Heart left ventricle (tissue), 16 donors: ENCODE results near the gene GPX4. TPM values are rescaled to one million over a fixed set of nuclear protein-coding genes. Genes with fewer than 3 reads are reported as not detected.
A peak's percentile ranks its signal among the peaks of the same experiment; 100 is the strongest.

Source experiments
- ATAC-seq, 4 donors: fragments of 200-7000 bp; cut with Tn5 transposase; one replicate each; pipeline ENCODE4 v1.9.1; 2020 to 2022; ENCODE audit warnings: moderate library complexity in 4 of 4, mild to moderate bottlenecking in 3 of 4, moderate number of reproducible peaks in 1 of 4
- DNase-seq, 5 donors: peaks; one replicate each; pipeline ENCODE4 v3.0.0-alpha.2; 2020
- H3K27ac ChIP-seq, 12 donors: fragments of 200-600 bp; sonication (generic) in 4 of 12; one replicate each; pipeline versions ENCODE4 v1.5.0 to v1.8.0; 2016 to 2022; ENCODE audit warnings: mild to moderate bottlenecking in 2 of 12
- H3K27me3 ChIP-seq, 9 donors: fragments of 200-600 bp; sonication (generic) in 2 of 9; one replicate each; pipeline versions ENCODE4 v1.5.1 to v1.8.0; 2016 to 2022; ENCODE audit warnings: mild to moderate bottlenecking in 3 of 9
- H3K36me3 ChIP-seq, 9 donors: fragments of 200-600 bp; sonication (generic) in 2 of 9; one replicate each; pipeline versions ENCODE4 v1.5.0 to v1.8.0; 2018 to 2022; ENCODE audit warnings: mild to moderate bottlenecking in 2 of 9
- H3K4me1 ChIP-seq, 12 donors: fragments of 200-600 bp; sonication (generic) in 4 of 12; one replicate each; pipeline versions ENCODE4 v1.5.0 to v1.8.0; 2016 to 2022; ENCODE audit warnings: mild to moderate bottlenecking in 3 of 12
- H3K4me3 ChIP-seq, 12 donors: fragments of 200-600 bp; sonication (generic) in 4 of 12; one replicate each; pipeline versions ENCODE4 v1.5.0 to v1.8.0; 2017 to 2022; ENCODE audit warnings: mild to moderate bottlenecking in 9 of 12, moderate library complexity in 4 of 12
- H3K9me3 ChIP-seq, 12 donors: fragments of 200-600 bp; sonication (generic) in 4 of 12; one replicate each; pipeline versions ENCODE4 v1.5.0 to v1.8.0; 2016 to 2022; ENCODE audit warnings: mild to moderate bottlenecking in 1 of 12
- POLR2A ChIP-seq, 2 donors: fragments of 450-650 bp; IDR thresholded peaks; one replicate each; pipeline ENCODE4 v1.6.1; 2017; ENCODE audit warnings: antibody characterized with exemption in 2 of 2, mild to moderate bottlenecking in 2 of 2, moderate library complexity in 2 of 2
- WGBS, 4 donors: extraction: QIAGEN DNeasy Blood & Tissue Kit in 2 of 4; methylation state at CpG; one replicate each; pipeline versions ENCODE4 v1.1.5 to v1.1.7; 2013 to 2018; 5-methylcytosine and 5-hydroxymethylcytosine counted together
- intact Hi-C, 10 donors: fragments of 100-400 bp; cut with DNase I; formaldehyde crosslinking; loops; one replicate each; pipeline versions ENCODE4 v1.11.1 to v1.14.2; 2022
- polyA plus RNA-seq, 2 donors: library from polyadenylated mRNA; stranded (reverse); fragments of 200-250 nt; gene quantifications; one replicate each; pipeline ENCODE4 v1.2.3, GENCODE V29; 2013
- total RNA-seq, 9 donors: library from RNA; depleted of rRNA in 2 of 9; stranded (reverse); fragments of >200 nt in 2 of 9; fragmentation: NEBNext Ultra II Directional in 3 of 9; extraction: Animal tissue kit (Norgen Biotek cat#: 25700) in 3 of 9; gene quantifications; one replicate each; pipeline versions ENCODE4 v1.1.0 to v1.2.4, GENCODE V29; 2016 to 2023
- TF ChIP-seq, protein P1 (sequence below), 12 donors: fragments of 200-600 bp; sonication (generic) in 4 of 12; IDR thresholded peaks; one replicate each; pipeline versions ENCODE4 v1.5.0 to v1.8.0; 2018 to 2022; ENCODE audit warnings: antibody characterized with exemption in 12 of 12, mild to moderate bottlenecking in 5 of 12
- donor health status: ischemic (EF 13 %, LVEDD 7.1; RV severe dilation, severe dysfunction).
- donor health status: healthy with polysubstance abuse.
- donor health status: DM: no; HTN: yes; CAD: no.
- donor health status: DM: no; HTN: no; CAD: no.
- donor health status: ischemic (EF 25% LVEDD 6.9; RV normal size, moderate dysfunction).
- donor health status: ischemic (EF 25% LVEDD 5.7; RV mildly dilated, moderate dysfunction).
- donor health status: healthy.
- donor health status: DM: yes; HTN: yes; CAD: no.
- donor health status: ischemic (EF 35%, LVEDD 5.7; RV mildly dilated, moderate dysfunction).
- donor health status: nonischemic (EF 11% LVEDD 7.7; RV severe dilation, severe dysfunction).
- donor health status: DM: yes; HTN: yes; CAD: no.
- donor health status: PGD.
- donor health status: ischemic (EF 29% LVEDD 5.4; RV normal size, mild dysfunction).
- donor health status: nonischemic (EF 23%, LVEDD 6.1; RV moderate dilation, normal function).

GPX4 gene
- total and polyA plus RNA-seq, 11 donors, result 251 to 590 (median 326) TPM

DNA sequence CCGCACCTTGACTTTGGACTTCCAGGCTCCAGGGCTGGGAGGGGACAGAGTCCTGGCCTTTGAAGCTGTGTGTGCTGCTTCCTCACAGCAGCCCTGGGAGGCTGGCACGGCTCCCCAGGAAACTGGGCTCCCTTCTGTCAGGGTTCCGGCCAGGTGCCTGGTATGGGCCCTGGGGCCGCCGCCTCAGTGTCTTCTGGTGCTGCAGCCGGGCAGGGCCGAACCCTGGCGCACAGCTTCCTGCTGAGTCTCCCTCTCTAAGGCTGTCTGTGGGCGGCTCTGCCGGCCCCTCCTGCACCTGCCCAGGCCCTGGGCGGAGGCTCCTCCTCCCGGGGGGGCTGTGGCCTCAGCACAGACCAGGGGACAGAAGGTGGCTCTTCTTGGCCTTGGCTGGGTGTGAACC is 32.4 kb downstream of the GPX4 start:
- Histone ChIP-seq H3K9me3 (no peaks in the 10 kb centered on the region), H3K27me3 (no peaks in the 10 kb centered on the region), H3K27ac (peak overlapping the region in 5 of 12 donors; percentile 9 to 57 (median 42)), H3K4me3 (no peak overlapping the region), H3K36me3 (peaks cover 0 to 27% (median 0%) of the 10 kb centered on the region in 9 donors), H3K4me1 (peaks cover 6 to 51% (median 23%) of the 10 kb centered on the region in 12 donors)
- WGBS, 4 donors, result 60 to 66% (median 64%) methylated on average over 12 of the region's 12 CpGs
- DNase-seq (no peak), ATAC-seq (no peak)
- no peak for TF ChIP-seq POLR2A (IDR thresholded peaks at IDR 0.05)
- TF ChIP-seq, protein P1, sequence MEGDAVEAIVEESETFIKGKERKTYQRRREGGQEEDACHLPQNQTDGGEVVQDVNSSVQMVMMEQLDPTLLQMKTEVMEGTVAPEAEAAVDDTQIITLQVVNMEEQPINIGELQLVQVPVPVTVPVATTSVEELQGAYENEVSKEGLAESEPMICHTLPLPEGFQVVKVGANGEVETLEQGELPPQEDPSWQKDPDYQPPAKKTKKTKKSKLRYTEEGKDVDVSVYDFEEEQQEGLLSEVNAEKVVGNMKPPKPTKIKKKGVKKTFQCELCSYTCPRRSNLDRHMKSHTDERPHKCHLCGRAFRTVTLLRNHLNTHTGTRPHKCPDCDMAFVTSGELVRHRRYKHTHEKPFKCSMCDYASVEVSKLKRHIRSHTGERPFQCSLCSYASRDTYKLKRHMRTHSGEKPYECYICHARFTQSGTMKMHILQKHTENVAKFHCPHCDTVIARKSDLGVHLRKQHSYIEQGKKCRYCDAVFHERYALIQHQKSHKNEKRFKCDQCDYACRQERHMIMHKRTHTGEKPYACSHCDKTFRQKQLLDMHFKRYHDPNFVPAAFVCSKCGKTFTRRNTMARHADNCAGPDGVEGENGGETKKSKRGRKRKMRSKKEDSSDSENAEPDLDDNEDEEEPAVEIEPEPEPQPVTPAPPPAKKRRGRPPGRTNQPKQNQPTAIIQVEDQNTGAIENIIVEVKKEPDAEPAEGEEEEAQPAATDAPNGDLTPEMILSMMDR (IDR thresholded peaks at IDR 0.05), result no peak
- intact Hi-C loops, result no loop called here

DNA sequence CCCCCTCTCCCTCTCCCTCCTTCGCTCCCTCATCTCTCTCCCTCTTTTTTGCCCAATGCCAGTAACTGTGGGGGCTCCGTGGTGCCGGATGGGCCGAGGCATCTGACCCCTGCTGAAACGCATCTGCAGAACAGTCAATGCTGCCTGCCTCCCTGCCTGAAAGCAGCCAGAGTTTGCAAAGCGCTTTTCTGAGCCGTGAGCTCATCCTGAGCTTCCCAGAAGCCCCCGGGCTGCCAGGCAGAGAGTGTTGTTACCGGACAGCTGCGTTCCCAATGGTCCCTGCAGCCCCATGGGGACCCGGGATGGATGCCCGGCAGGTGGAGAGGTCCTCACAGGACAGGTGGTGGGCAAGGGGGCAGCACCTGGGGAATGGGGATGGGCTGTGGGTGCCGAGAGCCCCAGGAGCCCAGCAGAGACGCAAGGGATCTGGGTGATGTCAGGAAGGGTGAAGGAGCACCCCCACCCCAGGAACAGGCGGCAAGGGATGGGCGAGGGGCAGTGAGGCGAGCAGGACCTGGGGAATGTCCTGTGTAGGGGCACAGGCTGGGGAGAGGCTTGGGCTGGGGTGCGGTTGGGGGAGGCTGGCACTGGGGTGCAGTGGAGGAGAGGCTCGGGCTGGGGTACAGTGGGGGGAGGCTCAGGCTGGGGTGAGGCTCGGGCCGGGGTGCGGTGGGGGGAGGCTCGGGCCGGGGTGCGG is 33.0 kb downstream of the GPX4 start:
- DNase-seq, result no peak
- intact Hi-C loops, result no loop called here

DNA sequence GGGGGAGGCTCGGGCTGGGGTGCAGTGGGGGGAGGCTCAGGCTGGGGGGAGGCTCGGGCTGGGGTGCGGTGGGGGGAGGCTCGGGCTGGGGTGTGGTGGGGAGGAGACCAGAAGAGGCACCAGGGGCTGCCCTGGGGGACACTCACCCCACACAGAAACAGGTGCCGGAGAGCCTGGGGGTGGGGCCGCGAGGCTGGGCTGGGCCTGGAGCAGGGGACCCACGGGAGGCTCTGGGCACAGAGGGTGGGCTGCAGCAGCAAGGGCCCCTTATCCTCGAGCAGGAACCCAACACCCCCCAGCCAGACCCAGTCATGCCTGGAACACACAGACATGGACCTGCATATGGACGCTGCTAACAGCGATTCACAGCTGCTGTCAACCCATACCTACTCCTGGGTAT is 34.3 kb downstream of the GPX4 start:
- DNase-seq (no peak), ATAC-seq (no peak)
- H3K9me3 ChIP-seq, result no peaks in the 10 kb centered on the region
- no peaks in the 10 kb centered on the region for H3K27me3 ChIP-seq
- intact Hi-C loops, result no loop called here
- no peak overlapping the region for H3K27ac ChIP-seq
- H3K4me3 ChIP-seq, result no peak overlapping the region
- H3K36me3 ChIP-seq, result peaks cover 0 to 34% (median 3%) of the 10 kb centered on the region in 9 donors
- WGBS, 4 donors, result 87 to 93% (median 89%) methylated on average over 2 to 10 of the region's 11 CpGs
- no peak for TF ChIP-seq POLR2A (IDR thresholded peaks at IDR 0.05)
- TF ChIP-seq, protein P1 (IDR thresholded peaks at IDR 0.05), result no peak
- H3K4me1 ChIP-seq, result peaks cover 0 to 43% (median 6%) of the 10 kb centered on the region in 12 donors

More for the DNA sequence above, 33.0 kb downstream of the GPX4 start:
- 75 to 85% (median 83%) methylated on average over 18 to 25 of the region's 25 CpGs for WGBS, 4 donors
- peak overlapping the region in 2 of 12 donors; percentile 53 to 57 for H3K27ac ChIP-seq
- peaks cover 0 to 27% (median 0%) of the 10 kb centered on the region in 9 donors for H3K36me3 ChIP-seq
- no peak for ATAC-seq
- H3K27me3 ChIP-seq, result no peaks in the 10 kb centered on the region
- H3K9me3 ChIP-seq, result no peaks in the 10 kb centered on the region
- peaks cover 6 to 54% (median 17%) of the 10 kb centered on the region in 12 donors for H3K4me1 ChIP-seq
- no peak overlapping the region for H3K4me3 ChIP-seq
- TF ChIP-seq POLR2A (IDR thresholded peaks at IDR 0.05), result no peak
- TF ChIP-seq, protein P1 (IDR thresholded peaks at IDR 0.05), result no peak

DNA sequence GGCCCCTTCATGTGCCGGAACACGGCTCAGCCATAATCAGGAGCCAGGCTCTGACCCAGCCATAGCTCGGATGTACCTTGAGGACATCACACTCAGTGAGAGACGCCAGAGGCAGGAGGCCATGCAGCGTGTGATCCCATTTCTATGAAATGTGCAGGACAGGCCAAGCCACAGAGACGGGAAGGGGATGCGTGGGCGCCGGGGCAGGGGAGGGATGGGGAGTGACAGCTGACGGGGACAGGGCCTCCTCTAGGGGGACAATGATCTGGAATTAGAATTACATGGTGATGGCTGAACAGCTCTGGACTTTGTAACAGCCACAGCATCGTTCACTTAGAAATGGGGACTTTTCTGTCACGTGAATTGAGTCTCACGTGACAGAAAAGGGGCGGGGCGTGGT is 35.3 kb downstream of the GPX4 start:
- TF ChIP-seq, protein P1 (IDR thresholded peaks at IDR 0.05), result no peak
- TF ChIP-seq POLR2A (IDR thresholded peaks at IDR 0.05), result no peak
- WGBS, 4 donors, result 87 to 93% (median 91%) methylated on average over 15 of the region's 15 CpGs
- Histone ChIP-seq H3K27ac (no peak overlapping the region), H3K36me3 (peaks cover 0 to 44% (median 9%) of the 10 kb centered on the region in 9 donors), H3K9me3 (no peaks in the 10 kb centered on the region), H3K4me1 (peaks cover 0 to 36% (median 6%) of the 10 kb centered on the region in 12 donors), H3K4me3 (no peak overlapping the region), H3K27me3 (no peaks in the 10 kb centered on the region)
- intact Hi-C loops, result no loop called here
- DNase-seq, result no peak
- no peak for ATAC-seq
